K562 (cell line): ENCODE data around the gene S100A7A. TPM values are rescaled to one million over a fixed set of nuclear protein-coding genes. Genes with fewer than 3 reads are reported as not detected.

Experiments used
- ATAC-seq: fragments of 200-7000 bp; cut with Tn5 transposase; 3 replicates; pipeline ENCODE4 v1.9.1; 2020; ENCODE audit warnings: moderate library complexity
- BruUV-seq: library from RNA; stranded (reverse); fragments of 400-500 nt; replicated peaks from 2 replicates; lab custom pipeline; 2021; lab: Mats Ljungman, UMichigan
- CTCF ChIA-PET: fragments of 300-600 bp; formaldehyde crosslinking; extraction: SDS; loops from one replicate; lab custom pipeline; 2021; ENCODE audit warnings: low intra/inter-chr PET ratio; lab: Yijun Ruan, JAX
- POLR2A ChIA-PET: fragments of 300-600, 350-650 bp; sonication (Branson Sonifier 250); formaldehyde crosslinking; extraction: SDS; loops from one replicate; lab custom pipeline; 2021; ENCODE audit warnings: antibody characterized with exemption, inconsistent platforms; lab: Yijun Ruan, JAX
- DNase-seq, 4 experiments: peaks; one replicate each; pipeline versions ENCODE4 v3.0.0 to v3.0.0-alpha.2; 2011 to 2018; ENCODE audit warnings: low spot score in 3 of 4, mixed read lengths in 3 of 4; ENCODE audit errors: extremely low read depth in 1 of 4
- FAIRE-seq: peaks from 2 replicates; lab custom pipeline; 2011; peaks lifted over from hg19 to GRCh38; lab: Jason Lieb, UNC
- H2AFZ ChIP-seq: 2 replicates; pipeline ENCODE4 v1.6.0; 2011; ENCODE audit warnings: low read depth, low read length, control low read depth, inconsistent platforms
- H3K27ac ChIP-seq: fragments of 200-600 bp; 3 replicates; pipeline ENCODE4 v1.8.0; 2011; ENCODE audit warnings: low read depth, mild to moderate bottlenecking, control low read depth, inconsistent platforms, low read length, moderate library complexity, mixed read lengths; ENCODE audit errors: extremely low read depth
- H3K27me3 ChIP-seq, 2 experiments: fragments of 300-600 bp in 1 of 2; 2 replicates in 1 of 2; 3 replicates in 1 of 2; pipeline versions ENCODE4 v1.6.0 to v1.8.0; 2011; ENCODE audit warnings: inconsistent platforms in 2 of 2, low read length in 2 of 2, mild to moderate bottlenecking in 1 of 2, mixed read lengths in 1 of 2, moderate library complexity in 1 of 2; ENCODE audit not compliant: control insufficient read depth in 2 of 2, insufficient read depth in 2 of 2
- H3K36me3 ChIP-seq: fragments of 300-600 bp; 3 replicates; pipeline ENCODE4 v1.8.0; 2011; ENCODE audit warnings: mild to moderate bottlenecking, low read length, inconsistent platforms; ENCODE audit not compliant: control insufficient read depth, insufficient read depth
- H3K4me1 ChIP-seq, 2 experiments: fragments of 200-600 bp in 1 of 2; replicated peaks in 1 of 2; 2 replicates in 1 of 2; 3 replicates in 1 of 2; pipeline versions ENCODE4 v1.5.1 to v1.8.0; 2011; ENCODE audit warnings: inconsistent platforms in 2 of 2, low read length in 2 of 2, mild to moderate bottlenecking in 1 of 2, mixed read lengths in 1 of 2, moderate library complexity in 1 of 2; ENCODE audit not compliant: control insufficient read depth in 2 of 2, insufficient read depth in 2 of 2
- H3K4me2 ChIP-seq: 2 replicates; pipeline ENCODE4 v1.6.1; 2011; ENCODE audit warnings: low read length, control low read depth, inconsistent platforms, mixed read lengths; ENCODE audit not compliant: insufficient read depth
- H3K4me3 ChIP-seq: fragments of 200-600 bp; sonication (generic), shearing (Covaris generic); 2 replicates; pipeline ENCODE4 v1.5.1; 2016; ENCODE audit warnings: control low read depth, inconsistent platforms
- H3K79me2 ChIP-seq: fragments of 200-600 bp; 3 replicates; pipeline ENCODE4 v1.8.0; 2011; ENCODE audit warnings: low read length, inconsistent platforms; ENCODE audit not compliant: control insufficient read depth, insufficient read depth
- H3K9ac ChIP-seq, 2 experiments: 2 replicates each; pipeline versions ENCODE4 v1.6.0 to v1.6.1; 2011; ENCODE audit warnings: low read depth in 2 of 2, low read length in 2 of 2, control low read depth in 1 of 2, inconsistent platforms in 1 of 2, mild to moderate bottlenecking in 1 of 2, mixed read lengths in 1 of 2; ENCODE audit not compliant: insufficient read depth in 1 of 2
- H3K9me1 ChIP-seq: one replicate; pipeline ENCODE4 v1.6.0; 2011; ENCODE audit warnings: inconsistent platforms, mild to moderate bottlenecking, low read length, moderate library complexity; ENCODE audit not compliant: control insufficient read depth, insufficient read depth
- H3K9me3 ChIP-seq: replicated peaks from 2 replicates; pipeline ENCODE4 v1.5.1; 2011; ENCODE audit warnings: low read depth, low read length, inconsistent platforms; ENCODE audit not compliant: control insufficient read depth, insufficient read depth
- H4K20me1 ChIP-seq: replicated peaks from 2 replicates; pipeline ENCODE4 v1.6.1; 2011; ENCODE audit warnings: low read length, inconsistent platforms, mixed read lengths; ENCODE audit not compliant: control insufficient read depth, insufficient read depth
- CBFA2T3 ChIP-seq: fragments of 450-650 bp; IDR thresholded peaks from 2 replicates; pipeline ENCODE4 v1.6.1; 2017
- TAL1 ChIP-seq: fragments of 450-650 bp; IDR thresholded peaks from 2 replicates; pipeline ENCODE4 v1.6.1; 2016; ENCODE audit warnings: mild to moderate bottlenecking
- TCF3 ChIP-seq: sonication (generic); formaldehyde crosslinking; IDR thresholded peaks from 2 replicates; pipeline ENCODE4 v1.4.0; 2020; ENCODE audit warnings: mild to moderate bottlenecking, missing genetic modification reagents
- ZNF699 ChIP-seq: fragments of 250-450 bp; sonication (Bioruptor Pico); IDR thresholded peaks from 2 replicates; pipeline ENCODE4 v1.8.0; 2021; ENCODE audit warnings: mild to moderate bottlenecking, moderate library complexity; ENCODE audit not compliant: insufficient replicate concordance
- WGBS: fragments of 100-300 bp; shearing (Covaris generic); methylation state at CpG from one replicate; pipeline ENCODE4 v1.1.6; 2016; ENCODE audit warnings: low coverage, mixed read lengths; ENCODE audit not compliant: insufficient coverage; ENCODE audit errors: missing lambda C conversion rate; 5-methylcytosine and 5-hydroxymethylcytosine counted together
- in situ Hi-C: fragments of 300-500 bp; cut with MboI; formaldehyde crosslinking; loops from 4 replicates; pipeline ENCODE4 v1.15.0; 2018; ENCODE audit warnings: inconsistent platforms, mixed read lengths
- intact Hi-C: fragments of 100-400 bp; cut with micrococcal nuclease; formaldehyde crosslinking; loops from 2 replicates; pipeline ENCODE4 v1.14.2; 2022
- polyA plus RNA-seq, 8 experiments: library from polyadenylated mRNA; depleted of rRNA in 4 of 8; stranded (reverse) in 5 of 8; unstranded in 3 of 8; fragments of >200 nt; fragmentation: Nextera tagmentation in 2 of 8; fragmentation: Illumina TruSeq in 1 of 8; extraction: Ambion mirVana in 2 of 8; extraction: Trizol in 1 of 8; gene quantifications; 2 replicates each; pipeline versions ENCODE4 v1.2.1 to v1.2.3, GENCODE V29; 2011 to 2014; ENCODE audit warnings: inconsistent platforms in 1 of 8, missing spikeins in 1 of 8
- total RNA-seq, 7 experiments: library from RNA; depleted of rRNA in 6 of 7; stranded (reverse); fragments of >200 nt in 6 of 7; fragmentation: Illumina TruSeq in 2 of 7; extraction: Trizol in 2 of 7; gene quantifications; 2 replicates each; pipeline versions ENCODE4 v1.2.1 to v1.2.3, GENCODE V29; 2011 to 2021; ENCODE audit warnings: low replicate concordance in 1 of 7
- TF ChIP-seq, protein P1 (sequence below): fragments of 250-450 bp; sonication (Bioruptor Pico); IDR thresholded peaks from 2 replicates; pipeline ENCODE4 v1.4.0; 2020

S100A7A gene
- total and polyA plus RNA-seq, 9 of the 15 experiments (the other 6 are each of a cell fraction or from before 2014, with no cell fraction given), result not detected

DNA sequence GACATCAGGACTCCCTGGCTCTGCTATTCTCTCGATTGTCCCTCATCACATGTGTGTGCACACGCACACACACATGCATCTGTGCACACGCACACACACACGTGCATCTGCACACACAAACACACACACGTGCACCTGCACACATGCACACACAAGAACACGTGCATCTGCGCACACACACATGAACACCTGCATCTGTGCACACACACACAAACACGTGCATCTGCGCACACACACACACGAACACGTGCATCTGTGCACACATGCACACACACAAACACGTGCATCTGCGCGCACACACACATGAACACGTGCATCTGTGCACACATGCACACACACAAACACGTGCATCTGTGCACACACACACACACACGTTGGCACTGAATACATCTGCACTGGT is 14.7 kb downstream of the S100A7A start (continued):
- TF ChIP-seq, protein P1, sequence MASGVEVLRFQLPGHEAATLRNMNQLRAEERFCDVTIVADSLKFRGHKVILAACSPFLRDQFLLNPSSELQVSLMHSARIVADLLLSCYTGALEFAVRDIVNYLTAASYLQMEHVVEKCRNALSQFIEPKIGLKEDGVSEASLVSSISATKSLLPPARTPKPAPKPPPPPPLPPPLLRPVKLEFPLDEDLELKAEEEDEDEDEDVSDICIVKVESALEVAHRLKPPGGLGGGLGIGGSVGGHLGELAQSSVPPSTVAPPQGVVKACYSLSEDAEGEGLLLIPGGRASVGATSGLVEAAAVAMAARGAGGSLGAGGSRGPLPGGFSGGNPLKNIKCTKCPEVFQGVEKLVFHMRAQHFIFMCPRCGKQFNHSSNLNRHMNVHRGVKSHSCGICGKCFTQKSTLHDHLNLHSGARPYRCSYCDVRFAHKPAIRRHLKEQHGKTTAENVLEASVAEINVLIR (CRISPR knock-in tag), result no peak

DNA sequence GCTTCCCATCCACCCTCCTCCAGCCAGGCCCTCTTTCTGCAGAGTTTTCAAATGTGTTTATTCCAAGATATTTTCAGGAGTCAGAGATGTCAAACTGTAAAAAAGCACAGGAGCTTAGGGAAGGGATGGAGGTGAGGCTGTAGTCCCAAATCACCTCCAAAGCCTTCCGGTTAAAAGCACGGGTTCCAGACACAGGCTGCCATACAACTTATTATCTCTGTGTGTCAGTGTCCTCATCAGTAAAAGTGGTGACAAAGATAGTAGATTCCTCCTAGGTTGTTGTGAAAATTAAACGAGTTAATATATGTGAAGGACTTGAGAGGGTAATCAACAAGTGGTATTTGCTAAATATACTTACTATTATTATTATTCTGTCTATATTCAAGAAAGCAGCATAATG is 15.1 kb downstream of the S100A7A start:
- BruUV-seq, result no TSS peak
- H4K20me1 ChIP-seq, result peaks cover 8% of the 10 kb centered on the region
- no peaks in the 10 kb centered on the region for H3K9me3 ChIP-seq
- DNase-seq (no peak), FAIRE-seq (no peak), ATAC-seq (no peak)
- intact Hi-C loops (no loop called here), in situ Hi-C loops (no loop called here)
- H3K4me2 ChIP-seq, result no peak overlapping the region
- H3K4me1 ChIP-seq, result peaks cover 46 to 55% of the 10 kb centered on the region in 2 experiments
- no peaks in the 10 kb centered on the region for H3K79me2 ChIP-seq
- POLR2A ChIA-PET, result no interaction called here
- no peak overlapping the region for H2AFZ ChIP-seq
- H3K9me1 ChIP-seq, result peaks cover 10% of the 10 kb centered on the region
- H3K27ac ChIP-seq, result no peak overlapping the region
- no peak for TF ChIP-seq ZNF699 (CRISPR knock-in tag)
- peak; percentile 36; the same call in 1 of the 2 replicates for TF ChIP-seq CBFA2T3
- peak; percentile 40; the same call in 1 of the 2 replicates for TF ChIP-seq TAL1
- peak; percentile 50 for TF ChIP-seq TCF3
- CTCF ChIA-PET, result no interaction called here
- WGBS, result 7% methylated on average over 3 of the region's 3 CpGs
- peaks cover 0 to 6% of the 10 kb centered on the region in 2 experiments; a peak in 3 of 5 replicates for H3K27me3 ChIP-seq
- H3K9ac ChIP-seq, result no peak overlapping the region
- no peak overlapping the region for H3K4me3 ChIP-seq
- no peaks in the 10 kb centered on the region for H3K36me3 ChIP-seq
